SJCRH30 (cell line): ENCODE measurements around the gene POLR2J2. TPM values are rescaled to one million over a fixed set of nuclear protein-coding genes. Genes with fewer than 3 reads are reported as not detected.
"Not testable (repeated sequence)": the region's sequence is repeated elsewhere in the genome, so short reads cannot be mapped to it uniquely, and the experiment has no call there.

ENCODE experiments used
- DNase-seq, 2 experiments: peaks; one replicate each; pipeline ENCODE4 v3.0.0-alpha.2; 2015 to 2020
- H3K27ac ChIP-seq: fragments of 250-450 bp; sonication (Bioruptor Pico); 2 replicates; pipeline ENCODE4 v1.5.1; 2020; ENCODE audit warnings: mild to moderate bottlenecking, moderate library complexity
- H3K27me3 ChIP-seq: fragments of 250-450 bp; sonication (Bioruptor Pico); 2 replicates; pipeline ENCODE4 v1.5.1; 2020; ENCODE audit warnings: mild to moderate bottlenecking, moderate library complexity
- H3K36me3 ChIP-seq: fragments of 250-450 bp; sonication (Bioruptor Pico); 2 replicates; pipeline ENCODE4 v1.5.1; 2020; ENCODE audit warnings: mild to moderate bottlenecking, moderate library complexity
- H3K4me1 ChIP-seq: fragments of 250-450 bp; sonication (Bioruptor Pico); 2 replicates; pipeline ENCODE4 v1.5.1; 2020; ENCODE audit warnings: mild to moderate bottlenecking, moderate library complexity
- H3K4me3 ChIP-seq: fragments of 250-450 bp; sonication (Bioruptor Pico); 2 replicates; pipeline ENCODE4 v1.5.1; 2020; ENCODE audit warnings: mild to moderate bottlenecking, moderate library complexity
- H3K9me3 ChIP-seq: fragments of 250-450 bp; sonication (Bioruptor Pico); replicated peaks from 2 replicates; pipeline ENCODE4 v1.5.1; 2020; ENCODE audit warnings: mild to moderate bottlenecking, moderate library complexity
- total RNA-seq: library from RNA; depleted of rRNA; stranded (reverse); fragments of >200 nt; shearing (Covaris generic); gene quantifications from 2 replicates; pipeline ENCODE4 v1.2.3, GENCODE V29; 2014; rRNA removed

POLR2J2 gene
- total RNA-seq, 1 experiment from 2014 or later: 1.6 TPM

- not testable (repeated sequence) for H3K27ac ChIP-seq, H3K4me3 ChIP-seq, H3K27me3 ChIP-seq, H3K4me1 ChIP-seq, H3K36me3 ChIP-seq, H3K9me3 ChIP-seq, DNase-seq
These were observed 37.2 kb downstream of the POLR2J2 start for GRCh38 chr7:102634299-102634698.

GRCh38 chr7:102630622-102631021 lies 40.8 kb downstream of the POLR2J2 start:
- not testable (repeated sequence) for H3K9me3 ChIP-seq, DNase-seq, H3K27me3 ChIP-seq

GRCh38 chr7:102627271-102627904 lies 44.1 kb downstream of the POLR2J2 start:
- not testable (repeated sequence) for H3K9me3 ChIP-seq, H3K27ac ChIP-seq, H3K4me3 ChIP-seq, H3K27me3 ChIP-seq, H3K4me1 ChIP-seq, DNase-seq, H3K36me3 ChIP-seq

More at GRCh38 chr7:102630622-102631021, 40.8 kb downstream of the POLR2J2 start:
- H3K36me3 ChIP-seq, H3K27ac ChIP-seq, H3K4me1 ChIP-seq, H3K4me3 ChIP-seq: not testable (repeated sequence)

- H3K27ac ChIP-seq, H3K36me3 ChIP-seq, H3K4me3 ChIP-seq, H3K4me1 ChIP-seq, H3K27me3 ChIP-seq, H3K9me3 ChIP-seq: not testable (repeated sequence)
- peak in 1 of 2 experiments; percentile 0 for DNase-seq
These were observed 53.3 kb downstream of the POLR2J2 start for GRCh38 chr7:102618122-102618521.

- H3K36me3 ChIP-seq, H3K9me3 ChIP-seq, H3K27ac ChIP-seq, H3K27me3 ChIP-seq, H3K4me3 ChIP-seq, H3K4me1 ChIP-seq: not testable (repeated sequence)
- DNase-seq: peak; percentile 17 to 30
These were observed 54.8 kb downstream of the POLR2J2 start, which contains the start of gene RASA4 for GRCh38 chr7:102616507-102617125. RASA4 (minus strand) TSS chr7:102616756; CDS start chr7:102616689, 67 bp downstream.

Other genes starting within 250 kb of the POLR2J2 start
- gene ORAI2, start 238.1 kb downstream of the POLR2J2 start, total RNA-seq: 24.6 and 25.6 TPM in 2 replicates
- 16.2 and 21.1 TPM in 2 replicates for gene ALKBH4, start 206.8 kb downstream of the POLR2J2 start, total RNA-seq
- 26.1 and 27.8 TPM in 2 replicates for gene LRWD1, start 206.7 kb downstream of the POLR2J2 start, total RNA-seq
- 70.1 and 73.2 TPM in 2 replicates for gene POLR2J, start 192.7 kb downstream of the POLR2J2 start, total RNA-seq
- 1.5 and 2.5 TPM in 2 replicates for gene RASA4B, start 153.9 kb downstream of the POLR2J2 start, total RNA-seq
- 2.8 and 3.7 TPM in 2 replicates for gene UPK3BL2, start 128.0 kb downstream of the POLR2J2 start, total RNA-seq
- gene SPDYE2, start 120.4 kb downstream of the POLR2J2 start, total RNA-seq: 0.10 TPM in 1 of 2 replicates, not detected in the other
- gene POLR2J3, start 99.1 kb downstream of the POLR2J2 start, total RNA-seq: 21.5 and 27.3 TPM in 2 replicates
- 3.1 and 5.3 TPM in 2 replicates for gene RASA4, start 54.9 kb downstream of the POLR2J2 start, total RNA-seq
- gene UPK3BL1, start 28.9 kb downstream of the POLR2J2 start, total RNA-seq: 14.8 and 23.6 TPM in 2 replicates
- gene SPDYE2B, start 21.3 kb downstream of the POLR2J2 start, total RNA-seq: not detected in 2 replicates
- 9.9 and 10.5 TPM in 2 replicates for gene FAM185A, start 77.3 kb upstream of the POLR2J2 start, total RNA-seq
- gene LRRC17, start 241.3 kb upstream of the POLR2J2 start, total RNA-seq: 67.1 and 71.2 TPM in 2 replicates